K562 (cell line): ENCODE data around the gene CCT8L2.
A peak's percentile ranks its signal among the peaks of the same experiment; 100 is the strongest.
"Not testable (repeated sequence)": the region's sequence is repeated elsewhere in the genome, so short reads cannot be mapped to it uniquely, and the experiment has no call there.

Source experiments
- DNMT1 ChIP-seq: fragments of 450-650 bp; IDR thresholded peaks from 2 replicates; pipeline ENCODE4 v1.6.1; 2016; ENCODE audit warnings: antibody characterized with exemption, mild to moderate bottlenecking
- RNF2 ChIP-seq: sonication (generic); IDR thresholded peaks from 2 replicates; pipeline ENCODE4 v1.6.1; 2016
- YY1 ChIP-seq, 3 experiments: IDR thresholded peaks; 2 replicates each; pipeline ENCODE4 v1.6.1; 2011; ENCODE audit warnings: low read length in 2 of 3, mild to moderate bottlenecking in 2 of 3, moderate library complexity in 2 of 3, borderline replicate concordance in 1 of 3, control low read depth in 1 of 3, low read depth in 1 of 3; ENCODE audit not compliant: insufficient read depth in 3 of 3, insufficient replicate concordance in 2 of 3, control insufficient read depth in 1 of 3, insufficient read length in 1 of 3; ENCODE audit errors: extremely low read depth in 1 of 3

GRCh38 chr22:16600644-16601436 is 8.2 kb upstream of the CCT8L2 start:
- TF ChIP-seq YY1 (IDR thresholded peaks at IDR 0.05; ENCODE audit: borderline replicate concordance in 1 of 3, control insufficient read depth in 1 of 3, extremely low read depth in 1 of 3, insufficient read depth in 3 of 3, insufficient read length in 1 of 3, insufficient replicate concordance in 2 of 3, low read depth in 1 of 3, low read length in 2 of 3) (peak in 2 of 3 experiments; percentile 86 to 89), RNF2 (peak; percentile 98)
- TF ChIP-seq DNMT1: not testable (repeated sequence)
